Coronary artery (tissue), 2 donors: ENCODE measurements around the gene INPP5K.

Experiments used
- DNase-seq: peaks from one replicate; pipeline ENCODE4 v3.0.0-alpha.2; 2017; ENCODE audit warnings: low spot score
- H3K27ac ChIP-seq, 2 donors: fragments of 200-600 bp; sonication (generic); one replicate each; pipeline ENCODE4 v1.5.1; 2016 to 2019
- H3K4me3 ChIP-seq: fragments of 200-600 bp; sonication (generic); 2 replicates; pipeline ENCODE4 v1.5.1; 2016; ENCODE audit warnings: mild to moderate bottlenecking, moderate library complexity
- CTCF ChIP-seq: fragments of 200-600 bp; sonication (generic); IDR thresholded peaks from one replicate; pipeline ENCODE4 v1.5.1; 2019; ENCODE audit warnings: antibody characterized with exemption

Gene INPP5K

GRCh38 chr17:1475321-1475854 is 41.0 kb downstream of the INPP5K start:
- Histone ChIP-seq H3K4me3 (no peak overlapping the region), H3K27ac (no peak overlapping the region)
- DNase-seq: no peak
- no peak for TF ChIP-seq CTCF

- H3K27ac ChIP-seq: no peak overlapping the region
- TF ChIP-seq CTCF: no peak
- DNase-seq: no peak
These were observed 41.8 kb downstream of the INPP5K start for GRCh38 chr17:1474402-1475189.

GRCh38 chr17:1473841-1474240 is 42.6 kb downstream of the INPP5K start:
- TF ChIP-seq CTCF: no peak
- H3K27ac ChIP-seq: no peak overlapping the region
- no peak for DNase-seq
- no peak overlapping the region for H3K4me3 ChIP-seq

More at GRCh38 chr17:1474402-1475189, 41.8 kb downstream of the INPP5K start:
- no peak overlapping the region for H3K4me3 ChIP-seq

- no peak overlapping the region for H3K4me3 ChIP-seq
- no peak overlapping the region for H3K27ac ChIP-seq
- DNase-seq: no peak
- no peak for TF ChIP-seq CTCF
These were observed 43.2 kb downstream of the INPP5K start for GRCh38 chr17:1473170-1473569.

GRCh38 chr17:1471911-1472821 is 44.2 kb downstream of the INPP5K start:
- H3K4me3 ChIP-seq: no peak overlapping the region
- no peak overlapping the region for H3K27ac ChIP-seq
- no peak for TF ChIP-seq CTCF
- no peak for DNase-seq

GRCh38 chr17:1471490-1471889 is 44.9 kb downstream of the INPP5K start:
- Histone ChIP-seq H3K27ac (no peak overlapping the region), H3K4me3 (no peak overlapping the region)
- no peak for TF ChIP-seq CTCF
- no peak for DNase-seq
